HepG2 (cell line): ENCODE results near the gene ADAMTS2. TPM values are rescaled to one million over a fixed set of nuclear protein-coding genes. Genes with fewer than 3 reads are reported as not detected.

ENCODE experiments used
- ATAC-seq: fragments of 200-7000 bp; cut with Tn5 transposase; 3 replicates; pipeline ENCODE4 v1.9.1; 2020; ENCODE audit warnings: mild to moderate bottlenecking, moderate library complexity
- BruUV-seq: library from RNA; stranded (reverse); fragments of 400-500 nt; replicated peaks from 2 replicates; lab custom pipeline; 2021; lab: Mats Ljungman, UMichigan
- CTCF ChIA-PET: fragments of 300-600 bp; formaldehyde crosslinking; extraction: SDS; loops from one replicate; lab custom pipeline; 2021; ENCODE audit warnings: low total read pairs, inconsistent platforms, low intra/inter-chr PET ratio; lab: Yijun Ruan, JAX
- POLR2A ChIA-PET: fragments of 350-600 bp; sonication (Branson Sonifier 250); formaldehyde crosslinking; loops from one replicate; lab custom pipeline; 2020; ENCODE audit warnings: antibody characterized with exemption, inconsistent platforms; lab: Yijun Ruan, JAX
- DNase-seq: peaks from one replicate; pipeline ENCODE4 v3.0.0-alpha.2; 2015; ENCODE audit warnings: low spot score
- FAIRE-seq: peaks from 3 replicates; lab custom pipeline; 2011; peaks lifted over from hg19 to GRCh38; lab: Jason Lieb, UNC
- H2AFZ ChIP-seq: one replicate; pipeline ENCODE4 v1.6.1; 2011; ENCODE audit warnings: low read length, inconsistent platforms
- H3K27ac ChIP-seq: fragments of 300-600 bp; 3 replicates; pipeline ENCODE4 v1.8.0; 2011; ENCODE audit warnings: mixed run types, mild to moderate bottlenecking, mixed read lengths, low read length, inconsistent platforms; ENCODE audit not compliant: insufficient read depth; ENCODE audit errors: extremely low read length
- H3K27me3 ChIP-seq, 2 experiments: fragments of 200-600 bp in 1 of 2; 2 replicates in 1 of 2; 3 replicates in 1 of 2; pipeline versions ENCODE4 v1.6.0 to v1.8.0; 2011; ENCODE audit warnings: low read length in 2 of 2, mild to moderate bottlenecking in 2 of 2, moderate library complexity in 2 of 2, inconsistent platforms in 1 of 2; ENCODE audit not compliant: insufficient read depth in 2 of 2, control insufficient read depth in 1 of 2
- H3K36me3 ChIP-seq, 2 experiments: fragments of 200-600 bp in 1 of 2; replicated peaks in 1 of 2; 2 replicates in 1 of 2; 3 replicates in 1 of 2; pipeline versions ENCODE4 v1.5.1 to v1.8.0; 2011; ENCODE audit warnings: low read length in 2 of 2, inconsistent platforms in 1 of 2; ENCODE audit not compliant: insufficient read depth in 2 of 2, control insufficient read depth in 1 of 2
- H3K4me1 ChIP-seq: 2 replicates; pipeline ENCODE4 v1.5.1; 2012; ENCODE audit warnings: low read length, inconsistent platforms; ENCODE audit not compliant: insufficient read depth
- H3K4me2 ChIP-seq: 2 replicates; pipeline ENCODE4 v1.6.0; 2011; ENCODE audit warnings: low read depth, low read length, inconsistent platforms
- H3K4me3 ChIP-seq, 3 experiments: fragments of 200-600 bp in 1 of 3; sonication (generic), shearing (Covaris generic) in 1 of 3; replicated peaks in 1 of 3; 2 replicates each; pipeline ENCODE4 v1.5.1; 2011 to 2016; ENCODE audit warnings: low read length in 3 of 3, inconsistent platforms in 2 of 3, low read depth in 2 of 3, mild to moderate bottlenecking in 2 of 3, control low read depth in 1 of 3, mixed read lengths in 1 of 3; ENCODE audit not compliant: insufficient read depth in 1 of 3
- H3K79me2 ChIP-seq: one replicate; pipeline ENCODE4 v1.6.1; 2011; ENCODE audit warnings: low read length, inconsistent platforms; ENCODE audit not compliant: insufficient read depth
- H3K9ac ChIP-seq: 2 replicates; pipeline ENCODE4 v1.6.0; 2011; ENCODE audit warnings: mild to moderate bottlenecking, low read depth, low read length, inconsistent platforms; ENCODE audit not compliant: insufficient read depth
- H3K9me3 ChIP-seq: 2 replicates; pipeline ENCODE4 v1.5.1; 2012; ENCODE audit warnings: mild to moderate bottlenecking, low read length
- H4K20me1 ChIP-seq: 2 replicates; pipeline ENCODE4 v1.6.0; 2011; ENCODE audit warnings: inconsistent platforms, mild to moderate bottlenecking, low read length, moderate library complexity; ENCODE audit not compliant: insufficient read depth
- CBX2 ChIP-seq, 2 experiments: fragments of 200-600 bp in 1 of 2; sonication (generic); formaldehyde crosslinking in 1 of 2; IDR thresholded peaks; 2 replicates each; pipeline versions ENCODE4 v1.7.0 to v1.8.1; 2018 to 2022; ENCODE audit warnings: low read depth in 2 of 2, low read length in 1 of 2, mild to moderate bottlenecking in 1 of 2, missing genetic modification reagents in 1 of 2
- GFI1 ChIP-seq: sonication (generic); formaldehyde crosslinking; IDR thresholded peaks from 2 replicates; pipeline ENCODE4 v1.5.0; 2020; ENCODE audit warnings: missing genetic modification reagents, mild to moderate bottlenecking, borderline replicate concordance
- HDAC2 ChIP-seq: sonication (generic); formaldehyde crosslinking; IDR thresholded peaks from 2 replicates; pipeline ENCODE4 v1.4.0; 2020; ENCODE audit warnings: missing genetic modification reagents
- NBN ChIP-seq: fragments of 450-650 bp; conservative IDR thresholded peaks from 2 replicates; pipeline ENCODE4 v1.6.1; 2017
- NFATC3 ChIP-seq: sonication (generic); formaldehyde crosslinking; IDR thresholded peaks from 2 replicates; pipeline ENCODE4 v1.5.1; 2020; ENCODE audit warnings: mild to moderate bottlenecking, missing genetic modification reagents
- NKX3-1 ChIP-seq: sonication (generic); formaldehyde crosslinking; IDR thresholded peaks from 2 replicates; pipeline ENCODE4 v1.5.0; 2020; ENCODE audit warnings: missing genetic modification reagents
- SNAPC4 ChIP-seq: sonication (generic); formaldehyde crosslinking; IDR thresholded peaks from 2 replicates; pipeline ENCODE4 v1.4.0; 2020; ENCODE audit warnings: mild to moderate bottlenecking, missing genetic modification reagents
- ZMAT5 ChIP-seq: sonication (generic); formaldehyde crosslinking; IDR thresholded peaks from 2 replicates; pipeline ENCODE4 v1.5.0; 2020; ENCODE audit warnings: mild to moderate bottlenecking, low read depth, missing genetic modification reagents, borderline replicate concordance
- ZNF724P ChIP-seq: sonication (generic); formaldehyde crosslinking; IDR thresholded peaks from 2 replicates; pipeline ENCODE4 v1.8.0; 2022; ENCODE audit warnings: missing genetic modification reagents, borderline replicate concordance
- ZNF841 ChIP-seq: sonication (generic); formaldehyde crosslinking; IDR thresholded peaks from 2 replicates; pipeline ENCODE4 v1.8.1; 2023; ENCODE audit warnings: missing genetic modification reagents, borderline replicate concordance
- ZNF850 ChIP-seq: sonication (generic); formaldehyde crosslinking; conservative IDR thresholded peaks from 2 replicates; pipeline ENCODE4 v1.9.0; 2021; ENCODE audit warnings: mild to moderate bottlenecking, missing genetic modification reagents
- WGBS: methylation state at CpG from one replicate; pipeline ENCODE4 v1.1.6; 2017; ENCODE audit warnings: low lambda C conversion rate; 5-methylcytosine and 5-hydroxymethylcytosine counted together
- in situ Hi-C: cut with HindIII; loops from 2 replicates; pipeline ENCODE4 v1.10.0; 2017; ENCODE audit warnings: low pct_unique_long_range_greater_than_20kb; ENCODE audit not compliant: extremely low pct_ligation_motif_present
- intact Hi-C: fragments of 100-400 bp; cut with micrococcal nuclease; formaldehyde crosslinking; loops from one replicate; pipeline ENCODE4 v1.10.0; 2022; ENCODE audit not compliant: unreplicated experiment
- polyA plus RNA-seq, 8 experiments: library from polyadenylated mRNA; depleted of rRNA in 3 of 8; stranded (reverse) in 7 of 8; unstranded in 1 of 8; fragments of >200 nt; fragmentation: Illumina TruSeq in 4 of 8; extraction: Trizol in 4 of 8; gene quantifications; 2 replicates each; pipeline versions ENCODE4 v1.2.1 to v1.2.3, GENCODE V29; 2011 to 2016; ENCODE audit warnings: low read depth in 4 of 8, missing spikeins in 1 of 8, mixed read lengths in 1 of 8; ENCODE audit not compliant: insufficient read depth in 1 of 8
- total RNA-seq, 5 experiments: library from RNA; depleted of rRNA; stranded (reverse); fragments of >200 nt; fragmentation: Illumina TruSeq; extraction: Trizol; gene quantifications; 2 replicates each; pipeline ENCODE4 v1.2.3, GENCODE V29; 2016; ENCODE audit warnings: low read depth in 1 of 5

ADAMTS2 gene
- total and polyA plus RNA-seq, 2 of the 13 experiments (the other 11 are each of a cell fraction or from before 2014, with no cell fraction given) = 0.24 to 3.5 TPM

DNA sequence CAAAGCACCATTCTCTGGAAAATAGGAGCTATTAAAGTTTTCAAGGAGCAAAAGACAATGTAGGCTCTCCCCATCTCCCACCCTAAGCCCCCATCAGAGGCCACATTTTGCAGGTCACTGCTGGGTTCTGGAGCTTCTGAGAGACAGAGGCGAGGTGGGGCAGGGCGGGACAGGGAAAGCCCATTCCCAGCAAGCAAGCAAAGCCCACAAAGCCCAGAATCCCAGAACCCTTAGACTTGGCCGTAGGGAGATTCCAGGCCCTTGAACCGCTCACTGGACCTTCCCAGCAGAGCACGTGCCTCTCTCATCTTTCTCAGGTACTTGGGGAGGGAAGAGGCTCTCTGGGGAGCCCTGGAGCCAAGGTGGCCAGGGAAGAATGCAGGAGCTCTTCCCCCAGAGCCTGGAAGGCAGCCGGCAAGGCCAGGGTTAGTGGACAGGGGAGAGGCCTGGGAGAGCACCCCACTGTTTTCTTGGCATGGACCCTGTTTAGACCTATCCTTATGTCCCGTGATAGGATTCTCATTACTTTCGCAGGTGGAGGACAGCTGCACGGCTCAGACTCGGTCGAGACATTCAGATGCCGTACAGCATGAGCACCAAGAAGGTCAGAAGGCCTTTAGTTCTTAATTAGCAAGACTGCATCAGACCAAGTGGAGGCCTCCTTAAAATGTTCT is 232.7 kb downstream of the ADAMTS2 start:
- FAIRE-seq = no peak
- Histone ChIP-seq H4K20me1 (no peaks in the 10 kb centered on the region), H3K27me3 (peaks cover 1 to 12% of the 10 kb centered on the region in 2 experiments; a peak in 1 of 5 replicates), H2AFZ (no peak overlapping the region), H3K4me1 (no peaks in the 10 kb centered on the region), H3K9ac (no peak overlapping the region), H3K27ac (no peak overlapping the region), H3K4me2 (no peak overlapping the region), H3K36me3 (no peaks in the 10 kb centered on the region), H3K4me3 (no peak overlapping the region), H3K9me3 (no peaks in the 10 kb centered on the region), H3K79me2 (no peaks in the 10 kb centered on the region)
- BruUV-seq = no TSS peak
- ATAC-seq = no peak
- in situ Hi-C loops = no loop called here
- CTCF ChIA-PET = no interaction called here
- intact Hi-C loops = no loop called here
- TF ChIP-seq HDAC2 (no peak), NBN (no peak), ZNF724P (CRISPR knock-in tag) (no peak), NFATC3 (CRISPR knock-in tag) (no peak), ZMAT5 (CRISPR knock-in tag) (no peak)
- no peak for DNase-seq
- POLR2A ChIA-PET = no interaction called here
- 15% methylated on average over 4 of the region's 12 CpGs for WGBS

GRCh38 chr5:179111267-179112207 is 233.7 kb downstream of the ADAMTS2 start:
- intact Hi-C loops (no loop called here), in situ Hi-C loops (no loop called here)
- H3K27ac ChIP-seq = no peak overlapping the region
- H2AFZ ChIP-seq = no peak overlapping the region
- H3K9ac ChIP-seq = no peak overlapping the region
- H3K27me3 ChIP-seq = peaks cover 1 to 12% of the 10 kb centered on the region in 2 experiments; a peak in 1 of 5 replicates
- FAIRE-seq (no peak), DNase-seq (no peak), ATAC-seq (no peak)
- no peaks in the 10 kb centered on the region for H3K9me3 ChIP-seq
- H3K79me2 ChIP-seq = no peaks in the 10 kb centered on the region
- no peak overlapping the region for H3K4me3 ChIP-seq
- no peaks in the 10 kb centered on the region for H3K36me3 ChIP-seq
- H3K4me1 ChIP-seq = no peaks in the 10 kb centered on the region
- CTCF ChIA-PET = no interaction called here
- H3K4me2 ChIP-seq = no peak overlapping the region
- POLR2A ChIA-PET = no interaction called here
- no TSS peak for BruUV-seq
- no peaks in the 10 kb centered on the region for H4K20me1 ChIP-seq
- WGBS = 29% methylated on average over 17 of the region's 21 CpGs
- no peak for TF ChIP-seq ZNF850
- no peak for TF ChIP-seq GFI1 (CRISPR knock-in tag)
- no peak for TF ChIP-seq CBX2 (IDR thresholded peaks at IDR 0.05; ENCODE audit: low read depth, low read length)
- TF ChIP-seq CBX2 (CRISPR knock-in tag; IDR thresholded peaks at IDR 0.05; ENCODE audit: low read depth) = no peak
- TF ChIP-seq SNAPC4 (CRISPR knock-in tag) = no peak
- TF ChIP-seq ZNF841 (CRISPR knock-in tag) = no peak
- no peak for TF ChIP-seq NKX3-1 (CRISPR knock-in tag)
